HG02623 (cell line): ENCODE measurements around the gene CD300A.
A peak's percentile ranks its signal among the peaks of the same experiment; 100 is the strongest.

Experiments
- ATAC-seq: cut with Tn5 transposase; IDR thresholded peaks from one replicate; pipeline ENCODE4 v1.9.1; 2021; ENCODE audit warnings: moderate library complexity; ENCODE audit not compliant: unreplicated experiment

Gene CD300A

GRCh38 chr17:74466111-74466827 is at the start of gene CD300A:
Gene CD300A (plus strand): TSS chr17:74466634. CDS start chr17:74466704, 70 bp downstream.
- ATAC-seq, result no peak

GRCh38 chr17:74417178-74418045 is 49.0 kb upstream of the CD300A start:
- ATAC-seq, result peak; percentile 43

- ATAC-seq, result no peak
These were observed 46.5 kb upstream of the CD300A start for GRCh38 chr17:74419928-74420411.

- no peak for ATAC-seq
These were observed 42.3 kb upstream of the CD300A start for GRCh38 chr17:74424117-74424516.

- no peak for ATAC-seq
These were observed 41.8 kb upstream of the CD300A start for GRCh38 chr17:74424657-74425056.

- no peak for ATAC-seq
These were observed 39.8 kb upstream of the CD300A start for GRCh38 chr17:74426551-74427047.

GRCh38 chr17:74427048-74427762 is 39.2 kb upstream of the CD300A start:
- ATAC-seq, result no peak

GRCh38 chr17:74427763-74428153 is 38.7 kb upstream of the CD300A start:
- ATAC-seq, result no peak

- ATAC-seq, result no peak
These were observed 36.6 kb upstream of the CD300A start for GRCh38 chr17:74429604-74430384.

- ATAC-seq, result no peak
These were observed 36.1 kb upstream of the CD300A start for GRCh38 chr17:74430385-74430705.

GRCh38 chr17:74430706-74431567 is 35.5 kb upstream of the CD300A start:
- ATAC-seq, result no peak

GRCh38 chr17:74431568-74432423 is 34.6 kb upstream of the CD300A start, which contains the start of gene GPRC5C:
Gene GPRC5C (plus strand): TSS chr17:74432088. CDS start chr17:74439777, 7,689 bp downstream.
- ATAC-seq, result no peak

- ATAC-seq, result no peak
These were observed 34.1 kb upstream of the CD300A start for GRCh38 chr17:74432424-74432690.

GRCh38 chr17:74432766-74433391 is 33.6 kb upstream of the CD300A start:
- no peak for ATAC-seq

- ATAC-seq, result no peak
These were observed 32.9 kb upstream of the CD300A start for GRCh38 chr17:74433421-74434121.

GRCh38 chr17:74435775-74436359 is 30.6 kb upstream of the CD300A start:
- ATAC-seq, result no peak

GRCh38 chr17:74437702-74438101 is 28.7 kb upstream of the CD300A start:
- no peak for ATAC-seq
